Stimulated activated CD8-positive, alpha-beta memory T cell treated with anti-CD3 and anti-CD28 coated beads, Interleukin-7, amount 100 ng/mL, for 4 hours (primary cell): Measurements from ENCODE around the gene KRTAP24-1.

Experiments
- DNase-seq, 2 donors: peaks; one replicate each; pipeline ENCODE4 v3.0.0-alpha.2; 2020; ENCODE audit warnings: low read depth in 2 of 2

The KRTAP24-1 gene

GRCh38 chr21:30282850-30283249 is at the start of gene KRTAP24-1:
Gene KRTAP24-1, minus strand, starts transcription at chr21:30282950. Its CDS starts 18 bp downstream, at chr21:30282932.
- DNase-seq: no peak

GRCh38 chr21:30329203-30329875 is 46.6 kb upstream of the KRTAP24-1 start:
- no peak for DNase-seq

GRCh38 chr21:30326390-30326789 is 43.6 kb upstream of the KRTAP24-1 start:
- DNase-seq: no peak

GRCh38 chr21:30320215-30320614 is 37.5 kb upstream of the KRTAP24-1 start, which contains the start of gene KRTAP26-1:
Gene KRTAP26-1, minus strand, starts transcription at chr21:30320315. Its CDS starts 280 bp downstream, at chr21:30320035.
- no peak for DNase-seq

- no peak for DNase-seq
Measured at GRCh38 chr21:30315701-30316100, 33.0 kb upstream of the KRTAP24-1 start.

GRCh38 chr21:30306884-30307283 is 24.1 kb upstream of the KRTAP24-1 start:
- no peak for DNase-seq

- no peak for DNase-seq
Measured at GRCh38 chr21:30305136-30305535, 22.4 kb upstream of the KRTAP24-1 start.

- no peak for DNase-seq
Measured at GRCh38 chr21:30289215-30289614, 6.5 kb upstream of the KRTAP24-1 start, which contains the start of gene KRTAP25-1. Gene KRTAP25-1, minus strand, starts transcription at chr21:30289514. Its CDS starts 24 bp downstream, at chr21:30289490.

- DNase-seq: no peak
Measured at GRCh38 chr21:30271611-30272010, 11.1 kb downstream of the KRTAP24-1 start.

GRCh38 chr21:30271156-30271555 is 11.6 kb downstream of the KRTAP24-1 start:
- no peak for DNase-seq

GRCh38 chr21:30269803-30270530 is 12.8 kb downstream of the KRTAP24-1 start:
- no peak for DNase-seq

- no peak for DNase-seq
Measured at GRCh38 chr21:30268608-30269197, 14.0 kb downstream of the KRTAP24-1 start.

- DNase-seq: no peak
Measured at GRCh38 chr21:30257773-30258172, 25.0 kb downstream of the KRTAP24-1 start.

GRCh38 chr21:30256100-30256499 is 26.6 kb downstream of the KRTAP24-1 start:
- no peak for DNase-seq

- DNase-seq: no peak
Measured at GRCh38 chr21:30255679-30256078, 27.1 kb downstream of the KRTAP24-1 start.

- DNase-seq: no peak
Measured at GRCh38 chr21:30251781-30252180, 31.0 kb downstream of the KRTAP24-1 start.

GRCh38 chr21:30249936-30250335 is 32.8 kb downstream of the KRTAP24-1 start:
- DNase-seq: no peak

GRCh38 chr21:30248844-30249243 is 33.9 kb downstream of the KRTAP24-1 start:
- DNase-seq: no peak

GRCh38 chr21:30245061-30245460 is 37.7 kb downstream of the KRTAP24-1 start:
- no peak for DNase-seq

- DNase-seq: no peak
Measured at GRCh38 chr21:30243691-30244090, 39.1 kb downstream of the KRTAP24-1 start.

GRCh38 chr21:30240661-30241060 is 42.1 kb downstream of the KRTAP24-1 start:
- no peak for DNase-seq

GRCh38 chr21:30238168-30238567 is 44.6 kb downstream of the KRTAP24-1 start:
- no peak for DNase-seq

- no peak for DNase-seq
Measured at GRCh38 chr21:30234643-30235042, 48.1 kb downstream of the KRTAP24-1 start.
